Activated naive CD8-positive, alpha-beta T cell treated with anti-CD3 and anti-CD28 coated beads, Interleukin-2, amount 50 U/mL, for 16 hours (primary cell): ENCODE measurements around the gene VPS8.
"Not testable (repeated sequence)": the region's sequence is repeated elsewhere in the genome, so short reads cannot be mapped to it uniquely, and the experiment has no call there.

Experiments
- DNase-seq: peaks from one replicate; pipeline ENCODE4 v3.0.0-alpha.2; 2020; ENCODE audit warnings: low read depth, low spot score

Gene VPS8

GRCh38 chr3:184868477-184868876 lies 56.5 kb downstream of the VPS8 start:
- no peak for DNase-seq

- no peak for DNase-seq
Observed at GRCh38 chr3:184872200-184872599, 60.2 kb downstream of the VPS8 start.

- no peak for DNase-seq
Observed at GRCh38 chr3:184873141-184873540, 61.2 kb downstream of the VPS8 start.

DNA sequence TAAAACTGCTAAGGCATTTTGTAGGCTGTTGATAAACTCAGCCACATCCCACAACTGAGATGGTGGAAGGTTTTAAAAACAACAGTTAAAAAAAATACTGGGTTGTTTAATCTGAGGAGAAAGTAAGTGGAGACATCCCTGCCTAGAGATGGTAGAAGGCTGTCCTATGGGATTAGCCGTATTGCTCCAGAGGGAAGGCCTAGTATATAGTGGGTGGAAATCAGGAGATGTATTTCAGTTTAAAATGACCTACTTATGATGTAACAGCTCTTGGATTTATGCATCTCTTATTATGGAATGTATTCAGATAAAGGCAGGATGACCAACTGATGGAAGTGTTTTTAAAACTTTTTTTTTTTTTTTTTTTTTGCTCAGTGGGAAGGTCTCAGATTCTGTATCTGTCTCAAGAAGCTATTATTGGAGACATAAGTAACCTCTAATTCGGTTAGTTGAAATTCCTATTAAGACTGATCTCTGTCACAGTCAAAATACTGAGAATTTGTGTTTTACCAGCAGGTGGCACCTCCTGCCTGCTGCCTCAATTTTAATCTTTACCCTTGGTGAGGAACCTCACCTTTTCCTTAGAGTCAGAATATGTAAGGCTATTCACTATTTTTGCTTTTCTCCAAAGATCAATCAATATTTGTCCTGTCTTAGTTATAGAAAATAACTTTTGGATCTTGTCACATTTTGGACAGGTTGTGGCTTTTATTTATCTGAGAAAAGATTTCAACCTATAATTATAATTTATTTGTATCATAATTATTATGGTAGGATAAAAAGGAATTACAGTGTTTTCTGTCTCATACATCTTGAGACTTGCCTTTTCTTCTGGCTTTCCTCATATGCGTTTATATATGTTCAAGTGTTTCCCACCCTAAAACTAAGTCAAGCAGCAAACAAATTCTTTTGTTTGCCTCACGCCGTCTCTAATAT lies 63.0 kb downstream of the VPS8 start:
- no peak for DNase-seq

DNA sequence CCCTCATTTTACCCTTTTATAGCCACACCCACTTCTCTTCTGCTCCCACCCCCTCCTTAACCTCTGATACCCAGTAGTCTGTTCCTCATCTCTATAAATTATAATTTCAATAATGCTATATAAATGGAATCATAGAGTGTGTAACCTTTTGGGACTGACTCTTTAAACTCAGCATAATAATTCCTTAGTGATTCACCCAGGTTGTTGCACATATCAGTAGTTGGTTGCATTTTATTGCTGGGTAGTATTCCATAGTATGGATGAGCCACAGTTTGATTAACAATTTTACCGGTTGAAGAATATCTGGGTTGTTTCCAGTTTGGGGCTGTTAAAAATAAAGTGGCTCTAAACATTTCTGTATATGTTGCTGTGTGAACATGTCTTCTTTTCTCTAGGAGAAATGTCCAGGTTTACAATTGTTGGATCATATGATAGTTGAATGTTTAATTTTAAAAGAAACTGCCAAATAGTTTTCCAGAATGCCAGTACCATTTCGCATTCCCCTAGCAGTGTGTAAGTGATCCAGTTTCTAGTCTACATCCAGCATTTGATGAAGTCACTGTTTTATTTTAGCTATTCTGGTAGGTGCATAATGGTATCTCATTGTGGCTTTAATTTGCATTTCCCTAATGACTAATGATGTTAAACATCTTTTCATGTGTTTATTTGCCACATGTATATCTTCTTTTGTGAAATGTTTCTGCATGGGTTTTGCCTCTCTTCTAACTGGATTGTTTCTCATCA lies 68.5 kb downstream of the VPS8 start:
- no peak for DNase-seq

GRCh38 chr3:184884359-184885017 lies 72.5 kb downstream of the VPS8 start:
- DNase-seq: no peak

DNA sequence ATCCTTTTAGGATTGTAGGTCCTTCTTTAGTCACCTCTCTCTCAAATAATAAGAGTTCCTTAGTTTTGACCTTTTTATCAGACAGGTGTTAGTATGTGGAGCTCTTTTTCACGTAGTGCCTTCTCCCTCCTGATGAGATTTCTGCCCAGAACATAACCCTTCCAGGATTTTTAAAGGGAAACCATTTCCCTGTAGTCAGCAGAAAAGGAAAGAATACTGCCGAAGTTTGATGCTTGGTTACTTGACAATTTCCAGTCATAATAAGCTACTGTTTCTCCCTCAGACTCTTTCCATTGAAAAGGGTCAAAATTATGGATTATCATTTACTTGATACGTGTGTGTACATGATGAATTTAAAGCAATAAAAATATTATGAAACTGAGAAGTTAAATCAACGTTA lies 73.1 kb downstream of the VPS8 start:
- DNase-seq: no peak

- no peak for DNase-seq
Observed at GRCh38 chr3:184887574-184887973, 75.6 kb downstream of the VPS8 start.

DNA sequence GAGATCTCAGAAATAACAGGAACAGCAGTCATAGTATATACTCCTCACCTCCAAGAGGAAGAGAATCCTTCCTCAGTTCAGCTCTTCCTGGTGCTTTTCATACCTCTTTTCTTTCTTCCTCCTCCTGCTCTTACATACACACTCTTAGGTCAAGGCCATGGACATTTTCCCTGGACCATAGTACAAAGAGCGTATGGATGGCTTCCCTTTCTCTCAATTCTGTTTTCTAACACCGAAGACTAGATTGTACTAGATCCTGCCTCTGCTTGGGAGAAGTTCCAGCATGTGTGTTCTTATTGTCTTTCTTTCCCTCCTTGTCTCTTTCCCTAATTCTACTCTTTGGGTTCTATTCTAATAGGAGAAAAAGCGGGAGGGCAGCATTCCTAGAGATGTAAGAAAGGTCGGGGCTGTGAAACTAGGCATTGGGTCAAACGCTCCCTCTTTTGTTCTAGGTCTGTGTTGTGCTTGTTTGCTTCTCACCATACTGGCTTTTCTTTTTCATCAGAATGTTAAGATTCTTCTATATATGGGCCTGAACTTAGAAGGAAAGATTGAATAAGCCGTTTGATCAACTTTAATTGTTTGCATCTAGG lies 77.4 kb downstream of the VPS8 start:
- no peak for DNase-seq

DNA sequence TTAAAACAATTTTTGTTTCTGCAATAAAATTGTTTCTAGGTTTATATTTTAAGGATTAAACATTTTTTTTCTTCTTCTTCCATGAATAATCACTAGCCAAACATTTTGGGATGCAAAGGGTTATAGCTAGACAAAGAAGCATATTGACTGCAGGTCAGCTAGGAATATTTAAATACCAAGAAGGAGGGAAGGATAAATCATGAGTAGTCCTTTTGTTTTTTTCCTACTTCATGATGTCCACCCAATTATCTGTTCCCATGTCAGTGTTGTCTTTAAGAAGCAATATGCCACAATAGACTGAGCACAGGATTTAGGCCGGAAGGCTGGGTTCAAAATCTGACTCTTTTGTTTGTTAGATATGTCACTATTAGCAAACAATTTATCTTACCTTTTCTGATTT lies 82.1 kb downstream of the VPS8 start:
- no peak for DNase-seq

DNA sequence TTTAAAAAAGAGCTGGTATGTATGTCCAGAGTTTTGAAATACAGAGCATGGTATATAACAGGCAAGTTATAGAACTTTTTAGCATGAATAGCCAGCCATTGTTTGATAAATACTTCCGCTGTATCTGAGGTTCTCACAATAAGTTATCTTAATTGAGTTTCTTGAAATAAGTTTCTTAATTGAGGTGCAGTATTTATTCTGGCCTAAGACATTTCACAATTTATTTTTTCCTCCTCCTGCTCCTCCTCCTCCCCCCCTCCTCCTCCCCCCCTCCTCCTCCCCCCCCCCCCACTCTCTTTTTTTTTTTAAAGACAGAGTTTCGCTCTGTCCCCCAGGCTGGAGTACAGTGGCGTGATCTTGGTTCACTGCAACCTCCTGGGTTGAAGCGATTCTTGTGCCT lies 83.4 kb downstream of the VPS8 start:
- no peak for DNase-seq

- no peak for DNase-seq
Observed at GRCh38 chr3:184896336-184896735, 84.4 kb downstream of the VPS8 start.

- DNase-seq: no peak
Observed at GRCh38 chr3:184899953-184900595, 88.1 kb downstream of the VPS8 start.

DNA sequence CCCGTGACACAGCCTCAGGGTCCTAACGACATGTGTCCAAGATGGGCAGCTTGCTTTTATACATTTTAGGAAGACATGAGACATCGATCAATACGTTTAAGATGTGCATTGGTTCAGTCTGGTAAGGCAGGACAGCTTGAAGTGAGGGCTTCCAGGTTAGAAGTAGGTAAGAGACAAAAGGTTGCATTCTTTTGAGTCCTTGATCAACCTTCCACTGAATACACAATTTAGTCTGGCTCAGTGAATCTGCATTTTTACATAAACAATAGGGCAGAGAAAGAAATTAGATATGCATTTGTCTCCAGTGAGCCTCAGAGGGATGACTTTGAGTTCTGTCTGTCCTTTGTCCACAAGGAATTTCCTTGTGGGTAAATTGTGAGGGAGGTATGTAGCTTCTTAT lies 95.1 kb downstream of the VPS8 start:
- not testable (repeated sequence) for DNase-seq

- no peak for DNase-seq
Observed at GRCh38 chr3:184907681-184908649, 96.0 kb downstream of the VPS8 start.

- DNase-seq: no peak
Observed at GRCh38 chr3:184908859-184909258, 96.9 kb downstream of the VPS8 start.

DNA sequence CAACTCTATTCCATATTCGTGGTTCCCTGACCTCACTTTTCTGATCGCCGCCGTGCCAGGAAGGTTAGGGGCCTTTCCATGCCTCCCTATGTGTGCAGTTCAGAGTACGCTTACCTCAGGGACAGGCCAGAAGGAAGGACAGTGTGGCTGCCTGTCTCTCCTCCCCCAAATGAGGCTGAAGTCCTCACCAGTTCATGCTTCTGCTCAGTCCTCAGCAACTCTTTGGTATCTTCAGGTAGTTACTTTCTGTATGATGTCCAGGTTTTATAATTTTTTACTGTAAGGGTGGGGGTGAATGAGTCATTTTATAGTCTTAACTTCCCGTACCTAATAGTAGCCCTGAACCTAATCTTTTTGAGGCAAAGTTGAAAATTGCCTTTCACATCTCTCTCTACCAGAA lies 98.7 kb downstream of the VPS8 start:
- no peak for DNase-seq

DNA sequence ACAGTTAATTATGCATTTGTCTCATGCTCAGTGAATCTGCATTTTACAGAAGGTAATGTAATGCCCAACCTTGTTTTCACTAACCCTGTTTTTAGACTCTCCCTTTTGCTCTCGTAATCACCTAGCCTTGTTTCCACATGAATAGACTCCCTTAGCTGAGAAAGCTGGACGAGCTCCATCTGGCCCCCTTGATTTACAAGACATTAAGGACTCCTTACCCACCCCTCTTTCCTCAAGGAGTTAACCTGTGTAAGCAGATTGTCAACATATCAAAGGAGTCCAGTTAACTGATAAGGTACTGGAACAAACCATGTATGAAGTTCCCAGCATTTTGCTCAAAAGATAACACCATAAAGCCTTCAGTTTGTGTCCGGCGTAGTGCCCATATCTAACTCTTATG lies 99.6 kb downstream of the VPS8 start:
- DNase-seq: no peak

- no peak for DNase-seq
Observed at GRCh38 chr3:184912163-184912562, 100.2 kb downstream of the VPS8 start.

GRCh38 chr3:184914628-184915027 lies 102.7 kb downstream of the VPS8 start:
- no peak for DNase-seq
